ENCODE data around the gene PTPRT. TPM values are rescaled to one million over a fixed set of nuclear protein-coding genes. Genes with fewer than 3 reads are reported as not detected.

Gene PTPRT
- total RNA-seq, 4 donors from 2014 or later, result 0.57 to 2.0 (median 0.83) TPM

DNA sequence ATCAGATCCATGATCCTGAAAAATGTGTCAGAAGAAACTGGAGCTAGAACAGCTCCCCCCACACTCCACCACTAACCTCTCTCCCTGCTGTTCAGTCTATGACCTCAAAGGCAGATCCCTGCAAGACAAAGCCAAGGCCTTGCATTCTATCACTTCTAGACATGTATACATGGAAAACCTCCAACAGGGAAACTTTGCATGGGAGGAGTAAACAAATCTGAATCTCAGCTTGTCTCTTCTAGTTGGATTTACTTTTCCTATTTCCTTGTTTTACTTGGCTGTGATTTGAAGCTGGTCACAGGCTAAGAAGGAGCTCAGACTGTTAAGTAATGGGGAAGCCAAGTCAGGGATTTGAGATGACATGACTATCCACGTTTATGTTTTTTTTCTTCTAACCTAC, 1114.8 kb downstream of the PTPRT start:
- TF ChIP-seq, protein P1, sequence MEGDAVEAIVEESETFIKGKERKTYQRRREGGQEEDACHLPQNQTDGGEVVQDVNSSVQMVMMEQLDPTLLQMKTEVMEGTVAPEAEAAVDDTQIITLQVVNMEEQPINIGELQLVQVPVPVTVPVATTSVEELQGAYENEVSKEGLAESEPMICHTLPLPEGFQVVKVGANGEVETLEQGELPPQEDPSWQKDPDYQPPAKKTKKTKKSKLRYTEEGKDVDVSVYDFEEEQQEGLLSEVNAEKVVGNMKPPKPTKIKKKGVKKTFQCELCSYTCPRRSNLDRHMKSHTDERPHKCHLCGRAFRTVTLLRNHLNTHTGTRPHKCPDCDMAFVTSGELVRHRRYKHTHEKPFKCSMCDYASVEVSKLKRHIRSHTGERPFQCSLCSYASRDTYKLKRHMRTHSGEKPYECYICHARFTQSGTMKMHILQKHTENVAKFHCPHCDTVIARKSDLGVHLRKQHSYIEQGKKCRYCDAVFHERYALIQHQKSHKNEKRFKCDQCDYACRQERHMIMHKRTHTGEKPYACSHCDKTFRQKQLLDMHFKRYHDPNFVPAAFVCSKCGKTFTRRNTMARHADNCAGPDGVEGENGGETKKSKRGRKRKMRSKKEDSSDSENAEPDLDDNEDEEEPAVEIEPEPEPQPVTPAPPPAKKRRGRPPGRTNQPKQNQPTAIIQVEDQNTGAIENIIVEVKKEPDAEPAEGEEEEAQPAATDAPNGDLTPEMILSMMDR (IDR thresholded peaks at IDR 0.05; ENCODE audit: low read depth), result no peak

DNA sequence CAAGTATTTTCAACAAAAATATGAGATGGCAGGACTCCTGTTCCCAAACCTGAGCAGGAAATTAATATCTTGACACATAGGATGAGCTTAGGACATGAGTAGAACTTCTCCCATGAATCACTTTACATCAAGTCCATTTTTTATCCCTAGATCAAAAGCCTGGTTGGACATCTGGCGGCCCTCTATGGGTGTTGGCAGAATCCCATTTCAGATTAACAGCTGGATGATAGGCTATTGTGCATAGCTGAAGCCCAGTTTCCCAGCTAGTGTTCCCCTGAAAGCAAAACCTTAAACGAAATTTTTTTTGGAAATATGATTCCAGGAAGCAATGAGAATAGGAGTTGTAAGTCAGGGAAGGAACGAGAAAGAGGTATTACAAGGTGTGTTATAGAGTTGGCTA, 1122.1 kb downstream of the PTPRT start:
- TF ChIP-seq, protein P1 (IDR thresholded peaks at IDR 0.05; ENCODE audit: low read depth), result no peak

DNA sequence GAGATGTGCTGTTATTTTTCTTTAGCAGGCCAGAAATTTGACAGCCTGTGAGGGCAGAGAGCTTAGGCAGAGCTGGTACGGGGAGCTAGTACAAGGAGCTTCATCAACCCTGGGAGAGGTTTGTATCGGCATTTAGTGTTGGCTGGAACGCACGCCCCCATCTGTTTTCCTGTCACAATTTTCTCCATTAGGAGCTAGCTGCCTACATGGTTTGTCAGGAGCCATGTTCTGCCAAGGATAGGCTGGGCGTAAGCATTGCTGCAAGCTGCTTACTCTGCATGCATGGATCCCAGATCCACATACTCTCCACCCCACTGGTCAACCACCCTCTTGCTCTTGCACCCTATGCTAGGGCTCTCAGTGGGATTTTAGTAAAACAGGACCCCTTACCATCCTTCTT, 1122.5 kb downstream of the PTPRT start:
- TF ChIP-seq, protein P1 (IDR thresholded peaks at IDR 0.05; ENCODE audit: low read depth), result no peak

DNA sequence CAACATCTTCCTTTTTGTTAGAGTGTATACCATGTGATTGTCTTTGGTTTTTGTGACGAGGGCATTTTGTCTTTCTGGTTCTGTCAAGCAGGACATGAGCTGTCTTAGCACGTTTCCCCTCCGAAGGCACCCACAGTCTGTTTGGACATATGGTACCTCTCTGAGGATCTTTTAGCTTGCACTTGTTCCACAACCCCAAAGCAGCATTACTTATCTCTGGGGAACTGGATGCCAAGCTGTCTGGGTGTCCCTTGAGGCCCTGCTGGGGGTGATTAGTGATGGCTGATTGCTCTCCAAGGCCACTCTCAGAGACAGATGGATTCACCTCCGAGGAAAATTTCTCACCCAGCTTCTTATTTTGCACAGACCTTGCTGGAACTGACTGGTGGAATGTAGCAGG, 1126.6 kb downstream of the PTPRT start:
- TF ChIP-seq, protein P1 (IDR thresholded peaks at IDR 0.05; ENCODE audit: low read depth), result no peak

DNA sequence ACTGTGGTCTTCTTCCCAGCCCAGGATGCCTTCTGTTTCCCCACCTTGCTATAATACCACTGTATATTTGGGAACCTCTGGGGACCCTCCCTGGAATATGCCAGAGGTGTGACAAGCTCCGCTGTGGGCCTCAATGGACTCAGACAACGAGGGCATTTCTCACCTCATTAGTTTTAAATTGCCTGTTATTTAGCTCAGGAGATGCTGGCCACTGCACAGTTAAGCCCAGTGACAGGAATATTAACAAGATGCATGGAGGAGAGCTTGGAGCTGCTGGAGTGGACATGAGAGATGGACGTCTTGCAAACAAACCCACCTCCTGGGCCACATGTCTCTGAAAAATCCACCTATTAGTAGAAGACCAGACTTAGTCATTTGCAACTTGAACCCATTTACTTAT, 1136.4 kb downstream of the PTPRT start:
- TF ChIP-seq, protein P1 (IDR thresholded peaks at IDR 0.05; ENCODE audit: low read depth), result no peak

DNA sequence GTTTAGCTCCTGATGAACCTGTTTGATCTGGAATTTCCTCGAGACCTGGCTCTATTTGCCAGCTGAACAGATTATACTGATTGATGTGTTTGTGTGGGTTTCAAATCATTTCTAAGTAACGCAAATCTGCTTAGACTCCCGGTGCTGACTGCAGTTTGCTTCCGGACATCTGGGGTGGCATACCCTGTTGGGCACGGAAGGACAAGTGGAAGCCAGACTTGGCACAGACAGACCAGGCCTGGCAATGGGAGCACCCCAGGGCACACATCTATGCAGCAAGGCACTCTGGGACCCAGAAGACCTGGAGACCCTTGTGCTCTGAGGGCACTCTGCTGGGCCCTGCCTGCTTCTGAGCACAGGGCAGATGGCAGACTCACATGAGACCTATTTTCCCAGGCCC, 1137.8 kb downstream of the PTPRT start:
- TF ChIP-seq, protein P1 (IDR thresholded peaks at IDR 0.05; ENCODE audit: low read depth), result no peak

DNA sequence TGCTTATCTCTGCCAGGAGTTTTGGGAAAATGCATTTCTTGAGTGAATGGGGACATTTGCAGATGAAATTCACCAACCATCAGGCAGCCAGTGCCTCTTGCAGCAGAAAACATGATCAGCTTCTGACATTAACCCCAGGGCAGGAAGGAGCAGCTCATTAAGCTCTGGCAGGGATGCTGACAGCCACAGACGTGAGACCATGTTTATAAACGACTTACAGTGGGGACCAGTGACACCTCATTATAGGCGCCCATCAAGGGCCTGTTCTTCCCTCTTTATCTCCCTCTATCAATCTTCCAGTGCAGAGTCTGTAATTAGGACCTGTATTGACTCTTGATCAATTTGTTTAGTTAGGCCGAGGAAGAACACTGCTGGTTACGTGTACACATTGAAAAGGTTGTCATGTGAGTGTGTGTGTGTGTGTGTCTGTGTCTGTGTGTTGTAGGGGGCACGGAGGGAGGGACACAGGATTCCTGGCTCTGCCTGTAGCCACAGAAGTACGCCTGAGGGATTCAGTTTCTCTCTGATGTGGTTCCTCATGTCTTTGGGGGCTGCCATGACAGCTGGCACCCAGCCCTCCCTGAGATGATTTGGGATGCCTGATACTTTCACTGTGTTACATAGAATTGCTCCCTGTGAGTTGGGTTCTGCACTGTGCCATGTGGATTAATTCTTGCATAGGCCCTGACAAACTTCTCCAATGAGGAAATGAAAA, 1143.2 kb downstream of the PTPRT start:
- TF ChIP-seq, protein P1 (IDR thresholded peaks at IDR 0.05; ENCODE audit: low read depth), result no peak
